Heart right ventricle (tissue), 12 donors: ENCODE results near the gene SCAF8. TPM values are rescaled to one million over a fixed set of nuclear protein-coding genes. Genes with fewer than 3 reads are reported as not detected.

ENCODE experiments used
- microRNA-seq, 2 donors: library from miRNA; unstranded; fragments of <30 nt; microRNA quantifications; one replicate each; pipeline ENCODE4 v1.2.0, GENCODE V29; 2021
- polyA plus RNA-seq, 2 donors: library from polyadenylated mRNA; stranded (reverse); fragments of 200-250 nt; gene quantifications; one replicate each; pipeline ENCODE4 v1.2.3, GENCODE V29; 2013
- total RNA-seq, 10 donors: library from RNA; stranded (reverse); fragmentation: NEBNext Ultra II Directional in 3 of 10; extraction: Animal tissue kit (Norgen Biotek cat#: 25700) in 3 of 10; gene quantifications; one replicate each; pipeline versions ENCODE4 v1.2.1 to v1.2.4, GENCODE V29; 2021 to 2023
- donor health status: ischemic (EF 13 %, LVEDD 7.1; RV severe dilation, severe dysfunction).
- donor health status: healthy with polysubstance abuse.
- donor health status: DM: no; HTN: yes; CAD: no.
- donor health status: DM: no; HTN: no; CAD: no.
- donor health status: ischemic (EF 25% LVEDD 6.9; RV normal size, moderate dysfunction).
- donor health status: ischemic (EF 25% LVEDD 5.7; RV mildly dilated, moderate dysfunction).
- donor health status: healthy.
- donor health status: nonischemic (EF 11% LVEDD 7.7; RV severe dilation, severe dysfunction).
- donor health status: DM: yes; HTN: yes; CAD: no.
- donor health status: PGD.
- donor health status: ischemic (EF 29% LVEDD 5.4; RV normal size, mild dysfunction).
- donor health status: nonischemic (EF 23%, LVEDD 6.1; RV moderate dilation, normal function).

SCAF8 gene
- total and polyA plus RNA-seq, 12 donors = 6.7 to 96.1 (median 62.8) TPM

Small RNAs within 50 kb of the gene (microRNA-seq; reads per million reads assigned to microRNA genes)
- 0 reads per million in 2 donors for gene MIR1273C

Other genes with a start within 250 kb of the SCAF8 start
- 10 to 100 TPM; 12.9 to 42.2 (median 27.8) TPM for gene CNKSR3, start 222.7 kb upstream of the SCAF8 start, total RNA-seq
- gene CNKSR3, start 222.7 kb upstream of the SCAF8 start, polyA plus RNA-seq = 1 to 10 TPM; 4.2 to 6.0 TPM